HG03575 (cell line): ENCODE data around the gene LY6G6F.

Experiments used
- ATAC-seq: cut with Tn5 transposase; IDR thresholded peaks from one replicate; pipeline ENCODE4 v1.9.1; 2021; ENCODE audit not compliant: unreplicated experiment, insufficient number of reproducible peaks, low FRiP score; ENCODE audit errors: extremely low read depth

The LY6G6F gene

GRCh38 chr6:31734821-31735406 lies 28.2 kb downstream of the LY6G6F start:
- no peak for ATAC-seq

DNA sequence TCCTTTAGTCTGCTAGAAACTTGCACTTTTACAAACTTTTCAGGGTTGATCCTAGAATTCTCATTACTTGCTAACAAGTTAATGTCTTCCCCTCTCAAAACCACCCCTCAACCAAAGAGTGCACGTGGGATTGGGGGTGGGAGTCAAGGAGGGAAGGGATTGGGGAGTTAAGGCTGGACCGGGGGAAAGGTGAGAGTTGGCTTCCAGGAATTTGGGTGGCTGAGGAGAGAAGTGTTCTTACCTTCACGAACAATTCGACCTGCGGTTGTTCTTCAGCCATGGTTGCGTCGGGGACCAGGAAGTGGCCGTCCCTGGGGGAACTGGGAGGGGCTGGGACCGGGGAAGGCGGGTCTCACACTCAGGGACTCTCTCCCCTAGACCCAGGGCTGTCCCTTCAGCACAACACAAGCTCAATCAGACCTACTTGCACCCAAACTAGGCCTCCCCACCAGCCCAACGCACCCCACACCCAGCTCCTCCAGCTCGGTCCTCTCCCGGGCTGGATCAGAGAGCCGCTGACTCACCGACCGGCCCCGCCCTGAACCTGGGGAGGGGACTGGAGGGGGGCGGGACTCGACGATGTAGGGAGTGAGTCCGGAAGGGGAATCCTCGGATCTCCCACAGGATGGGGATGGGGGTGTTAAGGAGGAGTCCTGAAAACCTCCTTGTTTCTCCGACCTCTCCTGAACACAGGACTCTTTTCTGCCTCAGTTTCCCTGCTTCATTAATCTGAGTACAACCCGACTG lies 29.5 kb downstream of the LY6G6F start, which contains the start of gene CLIC1:
Gene CLIC1 (minus strand): TSS at position 510 of the 747 bp plus-strand sequence. CDS start 230 bp downstream, at position 280.
- ATAC-seq, result no peak

GRCh38 chr6:31736768-31737314 lies 30.2 kb downstream of the LY6G6F start:
- no peak for ATAC-seq

DNA sequence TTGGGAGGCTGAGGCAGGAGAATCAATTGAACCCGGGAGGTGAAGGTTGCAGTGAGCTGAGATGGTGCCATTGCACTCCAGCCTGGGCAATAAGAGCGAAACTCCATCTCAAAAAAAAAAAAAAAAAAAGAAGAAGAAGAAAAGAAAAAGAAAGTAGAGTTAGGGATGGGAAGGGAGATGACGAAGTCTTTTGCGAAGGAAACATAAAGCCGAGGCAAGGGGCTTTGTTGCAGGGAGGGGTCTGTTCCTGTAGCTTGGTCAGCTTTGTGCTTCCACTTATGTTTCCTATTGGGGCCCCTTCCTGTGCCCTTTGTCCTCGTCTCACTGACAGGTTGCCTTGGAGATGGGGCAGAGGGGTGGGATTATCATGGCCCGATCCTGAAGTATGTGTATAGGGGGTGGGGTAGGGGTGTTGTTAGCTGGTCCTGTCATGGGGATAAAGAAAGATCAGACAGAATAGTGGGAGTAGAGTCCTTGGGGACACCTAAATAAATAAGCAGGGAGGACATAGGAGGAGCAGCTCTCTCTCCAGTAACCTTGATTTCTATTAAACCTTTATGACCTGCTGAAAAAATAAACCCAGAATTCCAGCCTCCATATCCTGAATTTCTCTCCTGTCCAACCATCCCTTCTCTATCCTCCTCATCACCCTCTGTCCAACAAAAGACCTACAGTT lies 30.8 kb downstream of the LY6G6F start:
- no peak for ATAC-seq

GRCh38 chr6:31737991-31738979 lies 31.6 kb downstream of the LY6G6F start:
- ATAC-seq, result no peak

GRCh38 chr6:31739639-31740396 lies 33.2 kb downstream of the LY6G6F start, which contains the start of gene MSH5:
TSS of gene MSH5 (plus strand) at chr6:31740005. CDS start at chr6:31740467, 462 bp downstream.
- ATAC-seq, result no peak

DNA sequence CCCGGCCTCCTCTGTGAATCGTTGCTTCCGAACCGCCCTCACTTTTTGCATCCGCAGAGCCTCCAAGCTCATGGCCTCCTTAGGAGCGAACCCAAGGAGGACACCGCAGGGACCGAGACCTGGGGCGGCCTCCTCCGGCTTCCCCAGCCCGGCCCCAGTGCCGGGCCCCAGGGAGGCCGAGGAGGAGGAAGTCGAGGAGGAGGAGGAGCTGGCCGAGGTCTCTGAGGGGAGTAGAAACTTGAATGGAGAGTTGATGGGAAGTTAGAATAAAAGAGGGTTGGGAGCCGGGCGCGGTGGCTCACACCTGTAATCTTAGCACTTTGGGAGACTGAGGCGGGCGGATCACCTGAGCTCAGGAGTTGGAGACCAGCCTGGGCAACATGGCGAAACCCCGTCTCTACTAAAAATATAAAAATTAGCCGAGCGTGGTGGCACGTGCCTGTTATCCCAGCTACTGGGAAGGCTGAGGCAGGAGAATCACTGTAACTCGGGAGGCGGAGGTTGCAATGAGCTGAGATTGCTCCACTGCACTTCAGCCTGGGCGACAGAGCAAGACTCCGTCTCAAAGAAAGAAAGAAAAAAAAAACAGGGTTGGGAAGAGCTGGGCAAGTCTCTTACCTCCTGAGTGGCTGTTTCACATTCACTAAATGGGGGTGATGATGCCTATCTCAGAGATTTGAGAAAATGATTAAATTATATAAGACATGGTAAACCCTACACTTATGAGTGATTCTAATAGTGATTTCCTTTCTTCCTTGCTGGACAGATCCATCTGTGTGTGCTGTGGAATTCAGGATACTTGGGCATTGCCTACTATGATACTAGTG lies 33.9 kb downstream of the LY6G6F start:
- ATAC-seq, result no peak

GRCh38 chr6:31741815-31742214 lies 35.1 kb downstream of the LY6G6F start:
- ATAC-seq, result no peak

DNA sequence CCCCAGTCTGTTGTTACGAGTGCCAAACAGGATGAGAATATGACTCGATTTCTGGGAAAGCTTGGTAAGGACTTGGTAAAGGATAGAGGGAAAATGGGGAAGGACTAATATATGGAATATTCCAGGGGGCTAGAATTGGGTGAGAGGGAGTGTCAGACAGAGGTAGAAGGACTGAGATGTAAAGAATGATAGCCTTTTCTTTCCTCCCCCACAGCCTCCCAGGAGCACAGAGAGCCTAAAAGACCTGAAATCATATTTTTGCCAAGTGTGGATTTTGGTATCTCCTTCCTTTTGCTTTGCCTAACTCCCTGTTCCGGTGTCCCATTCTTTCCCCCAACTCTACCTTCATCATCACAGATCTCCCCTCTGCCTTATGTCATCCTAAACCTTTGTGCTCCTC lies 36.2 kb downstream of the LY6G6F start:
- no peak for ATAC-seq

DNA sequence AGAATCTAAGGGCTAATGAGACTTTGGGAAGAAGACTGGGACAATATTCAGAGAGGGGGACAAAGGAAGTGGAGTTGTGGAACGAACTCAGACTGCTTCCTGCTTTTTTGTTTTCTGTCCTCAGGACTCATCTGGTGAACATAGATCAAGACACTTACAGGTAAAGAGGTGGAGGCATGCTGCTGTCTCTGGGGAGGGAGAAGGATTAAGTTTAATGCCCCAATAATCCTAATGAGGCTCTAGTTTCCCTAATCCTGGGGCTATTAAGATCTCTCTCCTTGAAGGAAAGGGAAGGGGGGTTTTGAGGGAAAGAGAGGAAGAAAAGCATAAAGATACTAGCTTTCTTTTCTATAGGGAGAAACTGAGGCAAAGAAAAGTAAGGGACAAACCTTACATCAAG lies 37.8 kb downstream of the LY6G6F start:
- ATAC-seq, result no peak

GRCh38 chr6:31749301-31750036 lies 42.8 kb downstream of the LY6G6F start:
- no peak for ATAC-seq

- ATAC-seq, result no peak
Measured at GRCh38 chr6:31750411-31751022, 43.9 kb downstream of the LY6G6F start.

DNA sequence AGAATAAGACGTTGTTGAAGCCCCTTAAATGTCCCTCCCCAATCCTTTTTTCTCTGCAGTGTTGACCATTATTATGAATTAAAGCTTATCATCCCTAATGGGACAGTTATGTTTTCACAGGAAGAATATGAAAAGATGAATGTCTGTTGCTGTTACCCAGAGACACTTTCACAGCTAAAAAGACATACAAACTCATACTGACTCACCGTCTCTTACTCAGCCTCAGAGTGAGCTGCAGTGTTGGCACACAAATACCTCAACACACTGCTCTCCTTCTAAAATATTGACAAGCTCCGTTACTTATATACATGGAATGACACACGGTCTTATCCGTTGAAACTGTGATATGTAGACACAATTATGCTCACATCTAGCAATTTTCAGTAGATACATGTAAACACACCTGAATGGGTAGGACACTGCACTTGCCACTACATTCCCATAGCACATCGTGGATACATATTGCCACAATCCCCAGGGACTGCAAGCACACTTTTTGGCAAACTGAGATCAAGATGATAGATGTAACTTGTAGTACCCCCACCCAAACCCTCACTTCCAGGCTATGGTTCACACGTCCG lies 46.2 kb downstream of the LY6G6F start:
- no peak for ATAC-seq

GRCh38 chr6:31758281-31758680 lies 51.6 kb downstream of the LY6G6F start:
- ATAC-seq, result no peak
